Stimulated activated naive CD4-positive, alpha-beta T cell (primary cell): ENCODE results near the gene ADAMTS18.

Source experiments
- DNase-seq, 6 experiments: peaks; one replicate each; lab custom pipeline; 2025; lab: John Stamatoyannopoulos, UW

ADAMTS18 gene

DNA sequence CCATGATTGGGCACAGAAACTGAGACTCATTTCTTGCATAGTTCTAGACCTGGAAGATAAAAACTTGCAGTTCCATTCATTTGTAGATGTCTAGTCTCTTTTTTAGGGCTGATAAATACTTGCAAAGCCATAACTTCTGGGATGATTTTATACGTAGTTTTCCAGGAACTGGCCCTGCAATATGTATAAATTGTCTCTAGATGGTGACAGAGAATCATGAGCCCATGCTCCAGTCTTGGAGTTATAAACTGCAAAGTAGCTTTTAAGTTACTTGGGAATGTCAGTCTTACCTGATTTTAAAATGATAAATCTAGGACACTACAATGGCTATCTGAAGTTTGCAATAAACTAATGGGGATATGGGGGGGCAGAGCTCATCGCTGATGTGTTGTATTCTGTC, 3.0 kb upstream of the ADAMTS18 start:
- DNase-seq, result no peak

DNA sequence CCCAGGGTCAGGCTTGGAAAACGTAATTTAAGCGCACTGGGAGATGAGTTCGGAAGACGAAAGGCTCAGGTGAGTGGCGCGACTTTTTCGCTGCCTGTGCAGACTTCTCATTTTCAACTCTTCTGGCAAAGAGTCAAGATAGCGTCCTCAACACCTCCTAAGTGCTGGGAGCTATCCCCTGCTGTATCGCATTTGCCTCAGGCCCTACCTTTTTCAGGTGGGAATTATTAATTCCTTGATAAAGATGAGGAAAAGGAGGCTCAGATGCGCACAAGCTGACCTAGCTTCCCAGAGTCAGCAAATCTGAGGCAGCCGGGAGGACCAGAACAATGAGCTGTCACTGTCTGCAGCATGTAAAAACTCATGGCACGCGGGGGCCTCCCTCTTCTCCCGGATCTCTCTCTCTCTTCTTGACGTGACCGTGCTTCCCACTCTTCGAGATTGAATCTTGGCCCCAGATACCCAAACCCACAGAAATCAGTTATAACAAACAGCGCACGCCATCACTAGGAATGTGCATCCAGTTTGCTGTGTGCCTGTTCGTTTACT, 512 bp upstream of the ADAMTS18 start:
- DNase-seq, result no peak

DNA sequence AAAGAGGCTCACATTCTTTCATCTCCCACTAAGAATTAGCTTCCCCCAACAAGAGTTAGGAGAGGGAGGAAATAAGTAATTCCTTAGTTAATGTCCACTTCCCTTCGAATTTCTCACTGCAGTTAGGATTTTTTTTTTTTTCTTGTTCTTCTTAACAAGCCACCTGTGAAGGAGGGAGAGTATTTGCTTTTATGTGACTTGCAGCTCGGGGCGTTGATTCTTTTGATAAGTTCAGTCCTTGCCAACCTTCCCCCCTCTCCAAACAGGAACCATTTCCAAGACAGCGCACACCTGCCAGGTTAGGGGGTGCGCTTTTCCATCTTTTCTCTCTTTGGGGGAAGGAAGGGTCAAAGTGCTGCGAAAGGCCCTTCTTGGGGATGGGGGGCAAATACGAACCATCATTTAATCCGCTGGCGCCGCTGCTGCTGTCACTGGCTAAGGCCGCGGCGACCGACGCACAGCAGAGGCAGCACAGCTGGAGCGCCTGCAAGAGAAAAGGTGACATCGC, 758 bp downstream of the ADAMTS18 start:
- no peak for DNase-seq

- no peak for DNase-seq
Measured at GRCh38 chr16:77433146-77433545, 1.7 kb downstream of the ADAMTS18 start.

DNA sequence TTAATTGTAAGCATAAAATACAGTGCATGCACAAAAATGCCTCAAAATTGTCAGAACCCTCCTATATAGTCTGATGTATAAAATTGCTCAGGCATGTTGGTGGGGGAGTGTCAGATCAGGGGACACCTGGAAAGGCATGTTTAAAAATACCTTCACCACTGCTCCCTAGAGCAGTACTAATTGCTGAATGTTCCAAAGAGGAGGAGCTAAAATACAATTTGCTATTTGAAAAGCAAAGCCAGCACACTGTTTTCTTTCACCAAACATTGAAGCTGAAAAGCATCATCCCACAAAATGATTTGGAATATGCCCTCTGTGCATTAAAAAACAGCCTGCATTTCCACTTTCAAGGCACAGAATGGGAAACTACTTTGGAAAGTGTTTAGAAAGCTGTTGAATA, 2.6 kb downstream of the ADAMTS18 start:
- DNase-seq, result no peak

- DNase-seq, result no peak
Measured at GRCh38 chr16:77430787-77431585, 3.8 kb downstream of the ADAMTS18 start.

GRCh38 chr16:77430360-77430759, 4.5 kb downstream of the ADAMTS18 start:
- DNase-seq, result no peak

- no peak for DNase-seq
Measured at GRCh38 chr16:77424871-77425604, 9.8 kb downstream of the ADAMTS18 start.

DNA sequence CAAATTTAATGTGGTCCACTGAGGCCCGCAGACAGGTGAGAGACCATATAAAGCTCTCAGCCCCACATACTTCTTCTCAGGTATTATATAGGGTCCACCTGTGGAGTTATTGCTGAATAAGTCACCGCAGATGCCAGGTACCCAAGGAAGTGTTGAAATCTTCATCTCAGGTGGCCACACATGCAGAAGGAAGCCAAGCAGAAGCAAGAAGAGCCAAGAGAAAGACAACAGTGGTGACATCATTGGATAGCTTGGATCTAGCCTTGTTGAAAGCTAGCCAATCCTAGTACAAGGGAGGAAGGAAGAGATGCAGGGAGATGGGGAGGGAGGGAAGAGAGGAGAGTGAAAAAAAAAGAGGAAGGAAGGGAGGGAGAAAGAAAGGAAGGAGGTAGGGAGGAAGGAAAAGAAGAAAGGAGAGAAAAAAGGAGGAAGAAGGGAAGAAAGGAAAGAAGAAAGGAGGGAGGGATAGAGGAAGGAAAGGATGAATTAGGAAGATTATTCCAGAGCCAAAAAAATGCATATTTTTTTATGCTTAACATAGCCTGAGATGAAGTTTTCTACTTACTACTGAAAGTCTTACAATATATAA, 12.5 kb downstream of the ADAMTS18 start:
- no peak for DNase-seq

- DNase-seq, result no peak
Measured at GRCh38 chr16:77416939-77417480, 17.8 kb downstream of the ADAMTS18 start.

DNA sequence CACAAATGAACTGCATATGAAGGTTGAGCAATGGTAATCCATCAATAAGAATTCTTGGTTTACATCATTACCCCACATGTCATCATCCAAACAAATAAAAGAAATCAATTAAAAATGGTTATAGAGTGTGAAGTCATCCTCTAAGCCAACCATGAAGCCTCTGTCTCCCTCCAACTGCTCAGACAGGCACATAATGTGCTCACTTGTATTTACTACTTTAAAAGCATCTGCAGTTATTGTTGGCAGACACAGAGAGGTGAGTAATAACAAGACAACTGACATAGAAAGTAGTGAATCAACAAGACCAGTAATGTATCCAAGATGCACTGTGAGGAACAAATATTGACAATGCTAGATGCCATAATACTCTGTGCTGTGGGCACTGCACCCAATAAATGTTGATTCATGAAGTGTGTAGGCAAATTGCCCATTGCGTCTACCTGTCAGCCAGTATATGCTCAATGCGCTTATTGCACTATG, 20.0 kb downstream of the ADAMTS18 start:
- DNase-seq, result no peak

DNA sequence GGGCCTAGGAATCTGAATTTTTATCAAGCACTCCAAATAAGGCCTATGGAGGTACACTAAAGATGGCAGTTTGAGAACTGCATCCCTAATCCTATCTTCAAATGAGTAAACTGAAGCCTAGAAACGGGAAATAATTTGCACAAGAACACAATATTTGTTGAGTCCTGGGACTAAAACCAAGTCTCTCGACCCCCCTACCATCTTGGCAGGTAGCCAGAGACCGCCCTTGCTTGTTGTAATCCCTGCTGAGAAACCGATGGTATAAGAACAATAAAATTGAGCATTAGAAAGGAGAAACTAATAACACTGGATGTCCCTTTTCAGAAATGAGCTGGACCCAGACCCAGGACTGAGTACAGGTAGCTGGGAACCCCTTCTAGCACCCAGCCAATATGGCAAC, 24.4 kb downstream of the ADAMTS18 start:
- no peak for DNase-seq

GRCh38 chr16:77409311-77409710, 25.5 kb downstream of the ADAMTS18 start:
- DNase-seq, result no peak

GRCh38 chr16:77408607-77409006, 26.2 kb downstream of the ADAMTS18 start:
- DNase-seq, result no peak

DNA sequence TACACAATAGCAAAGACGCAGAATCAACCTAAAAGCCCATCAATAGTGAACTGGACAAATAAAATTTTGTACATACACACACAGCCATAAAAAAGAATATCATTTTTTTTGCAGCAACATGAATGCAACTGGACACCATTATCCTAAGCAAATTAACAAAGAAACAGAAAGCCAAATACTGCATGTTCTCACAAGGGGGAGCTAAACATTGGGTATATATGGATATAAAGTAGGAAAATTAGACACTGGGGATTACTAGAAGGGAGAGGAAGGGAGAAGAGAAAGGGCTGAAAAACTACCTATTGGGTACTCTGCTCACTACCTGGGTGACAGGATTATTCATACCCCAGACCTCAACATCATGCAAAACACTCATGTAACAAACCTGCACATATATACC, 28.2 kb downstream of the ADAMTS18 start:
- DNase-seq, result no peak

DNA sequence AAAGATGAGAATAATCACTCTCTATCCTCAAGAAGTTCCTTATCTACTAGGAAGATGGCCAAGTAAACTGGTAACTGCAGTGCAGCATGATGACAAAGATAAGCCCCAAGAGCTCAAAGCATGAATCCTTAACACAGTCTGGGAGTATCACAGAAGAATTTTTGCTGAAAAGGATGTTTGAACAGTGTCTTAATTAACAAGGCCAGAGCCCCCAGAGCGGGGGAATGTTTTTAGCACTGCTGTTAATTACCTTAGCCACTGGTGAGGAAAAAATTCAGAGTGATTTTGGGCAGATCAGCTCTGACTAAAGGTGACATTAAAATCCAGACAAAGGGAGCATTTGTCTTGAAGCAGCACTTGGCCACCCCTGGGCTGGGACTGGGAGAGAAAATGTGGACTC, 30.1 kb downstream of the ADAMTS18 start:
- no peak for DNase-seq

GRCh38 chr16:77403732-77404131, 31.1 kb downstream of the ADAMTS18 start:
- no peak for DNase-seq

- DNase-seq, result no peak
Measured at GRCh38 chr16:77402672-77403071, 32.2 kb downstream of the ADAMTS18 start.

- DNase-seq, result no peak
Measured at GRCh38 chr16:77402118-77402517, 32.7 kb downstream of the ADAMTS18 start.

GRCh38 chr16:77399546-77399945, 35.3 kb downstream of the ADAMTS18 start:
- no peak for DNase-seq

- no peak for DNase-seq
Measured at GRCh38 chr16:77399066-77399465, 35.8 kb downstream of the ADAMTS18 start.

- DNase-seq, result no peak
Measured at GRCh38 chr16:77398495-77398894, 36.3 kb downstream of the ADAMTS18 start.
